Psoas muscle (tissue), 8 donors: Measurements from ENCODE around the gene OR51A7. TPM values are rescaled to one million over a fixed set of nuclear protein-coding genes. Genes with fewer than 3 reads are reported as not detected.

Experiments
- ATAC-seq, 4 donors: fragments of 200-7000 bp; cut with Tn5 transposase; one replicate each; pipeline ENCODE4 v1.9.1; 2020; ENCODE audit warnings: moderate library complexity in 3 of 4, mild to moderate bottlenecking in 2 of 4
- DNase-seq, 2 donors: peaks; one replicate each; pipeline ENCODE4 v3.0.0-alpha.2; 2020
- H3K27ac ChIP-seq: fragments of 200-600 bp; one replicate; pipeline ENCODE4 v1.8.0; 2022
- H3K27me3 ChIP-seq, 3 donors: fragments of 200-600 bp in 1 of 3; one replicate each; pipeline versions ENCODE4 v1.6.1 to v1.8.0; 2013 to 2022; ENCODE audit warnings: low read length in 2 of 3, mild to moderate bottlenecking in 2 of 3, moderate library complexity in 1 of 3; ENCODE audit not compliant: insufficient read depth in 3 of 3
- H3K36me3 ChIP-seq, 2 donors: fragments of 200-600 bp in 1 of 2; one replicate each; pipeline versions ENCODE4 v1.6.1 to v1.8.0; 2013 to 2022; ENCODE audit warnings: low read depth in 1 of 2, mild to moderate bottlenecking in 1 of 2, moderate library complexity in 1 of 2; ENCODE audit not compliant: insufficient read depth in 1 of 2
- H3K4me1 ChIP-seq: fragments of 200-600 bp; one replicate; pipeline ENCODE4 v1.8.0; 2022
- H3K4me3 ChIP-seq: fragments of 200-600 bp; one replicate; pipeline ENCODE4 v1.8.0; 2022; ENCODE audit warnings: mild to moderate bottlenecking
- H3K9me3 ChIP-seq: fragments of 200-600 bp; one replicate; pipeline ENCODE4 v1.8.0; 2022
- CTCF ChIP-seq: fragments of 200-600 bp; IDR thresholded peaks from one replicate; pipeline ENCODE4 v1.8.0; 2022; ENCODE audit warnings: antibody characterized with exemption
- WGBS, 3 donors: extraction: QIAGEN DNeasy Blood & Tissue Kit; methylation state at CpG; one replicate each; pipeline versions ENCODE4 v1.1.6 to v1.1.7; 2013; 5-methylcytosine and 5-hydroxymethylcytosine counted together
- intact Hi-C, 2 donors: fragments of 100-400 bp; cut with DNase I; formaldehyde crosslinking; loops; one replicate each; pipeline versions ENCODE4 v1.11.0 to v1.14.2; 2022
- polyA plus RNA-seq, 3 donors: library from polyadenylated mRNA; stranded (reverse); fragments of 200-250 nt; gene quantifications; one replicate each; pipeline ENCODE4 v1.2.3, GENCODE V29; 2013
- total RNA-seq, 4 donors: library from RNA; stranded (reverse); fragmentation: NEBNext Ultra II Directional in 2 of 4; extraction: Animal tissue kit (Norgen Biotek cat#: 25700) in 2 of 4; gene quantifications; one replicate each; pipeline versions ENCODE4 v1.2.1 to v1.2.4, GENCODE V29; 2021 to 2023
- donor health status: healthy with polysubstance abuse.
- donor health status: DM: no; HTN: no; CAD: no; lungs with moderate emphysema.
- donor health status: Bipolar disorder and iron deficiency.
- donor health status: healthy.
- donor health status: DM: yes; HTN: yes; CAD: no.
- donor health status: DM: no; HTN: no; CAD: no.
- donor health status: DM: no; HTN: no; CAD: no.
- donor health status: DM: yes; HTN: yes; CAD: no.

Gene OR51A7
- total and polyA plus RNA-seq, 7 donors: not detected

GRCh38 chr11:4921796-4922195, 18.2 kb downstream of the OR51A7 start:
- no peak overlapping the region for H3K4me3 ChIP-seq
- ATAC-seq (no peak), DNase-seq (no peak)
- no peaks in the 10 kb centered on the region for H3K27me3 ChIP-seq
- H3K36me3 ChIP-seq: no peaks in the 10 kb centered on the region
- no peaks in the 10 kb centered on the region for H3K4me1 ChIP-seq
- intact Hi-C loops: no loop called here
- 74 to 85% (median 82%) methylated on average over 1 of the region's 1 CpG for WGBS, 3 donors
- TF ChIP-seq CTCF: no peak
- no peaks in the 10 kb centered on the region for H3K9me3 ChIP-seq
- no peak overlapping the region for H3K27ac ChIP-seq

GRCh38 chr11:4922304-4922703, 18.7 kb downstream of the OR51A7 start:
- Histone ChIP-seq H3K4me3 (no peak overlapping the region), H3K4me1 (no peaks in the 10 kb centered on the region), H3K27ac (no peak overlapping the region), H3K9me3 (no peaks in the 10 kb centered on the region), H3K27me3 (no peaks in the 10 kb centered on the region), H3K36me3 (no peaks in the 10 kb centered on the region)
- DNase-seq (no peak), ATAC-seq (no peak)
- 49 to 56% (median 51%) methylated on average over 1 of the region's 1 CpG for WGBS, 3 donors
- intact Hi-C loops: no loop called here
- no peak for TF ChIP-seq CTCF

- H3K27me3 ChIP-seq: no peaks in the 10 kb centered on the region
- no peak for DNase-seq
- no peak for TF ChIP-seq CTCF
- ATAC-seq: no peak
- H3K36me3 ChIP-seq: no peaks in the 10 kb centered on the region
- no peak within 1 kb of the TSS for H3K4me3 ChIP-seq
- intact Hi-C loops: no loop called here
- 84 to 91% (median 88%) methylated on average over 1 of the region's 1 CpG for WGBS, 3 donors
- H3K9me3 ChIP-seq: no peaks in the 10 kb centered on the region
- H3K27ac ChIP-seq: no peak within 1 kb of the TSS
- no peaks in the 10 kb centered on the region for H3K4me1 ChIP-seq
Observed at GRCh38 chr11:4924239-4924638, 20.7 kb downstream of the OR51A7 start, which contains the start of gene OR51G1. Gene OR51G1 (minus strand): TSS chr11:4924339. CDS start chr11:4924339, 0 bp downstream.

- Histone ChIP-seq H3K4me3 (no peak overlapping the region), H3K9me3 (no peaks in the 10 kb centered on the region), H3K27ac (no peak overlapping the region), H3K36me3 (no peaks in the 10 kb centered on the region), H3K27me3 (no peaks in the 10 kb centered on the region), H3K4me1 (no peaks in the 10 kb centered on the region)
- TF ChIP-seq CTCF: no peak
- no peak for DNase-seq
- intact Hi-C loops: no loop called here
- ATAC-seq: no peak
Observed at GRCh38 chr11:4926608-4927007, 23.0 kb downstream of the OR51A7 start.

- no peaks in the 10 kb centered on the region for H3K9me3 ChIP-seq
- intact Hi-C loops: no loop called here
- no peaks in the 10 kb centered on the region for H3K36me3 ChIP-seq
- no peaks in the 10 kb centered on the region for H3K27me3 ChIP-seq
- TF ChIP-seq CTCF: no peak
- H3K4me1 ChIP-seq: no peaks in the 10 kb centered on the region
- DNase-seq: no peak
- no peak overlapping the region for H3K4me3 ChIP-seq
- WGBS, 3 donors: 84 to 87% (median 86%) methylated on average over 4 of the region's 4 CpGs
- H3K27ac ChIP-seq: no peak overlapping the region
- ATAC-seq: no peak
Observed at GRCh38 chr11:4932751-4933150, 29.2 kb downstream of the OR51A7 start.
